Activated CD4-positive, alpha-beta T cell treated with anti-CD3 and anti-CD28 coated beads for 24 hours (primary cell): ENCODE data around the gene RTTN.
"Not testable (repeated sequence)": the region's sequence is repeated elsewhere in the genome, so short reads cannot be mapped to it uniquely, and the experiment has no call there.

ENCODE experiments used
- DNase-seq, 2 donors: peaks; one replicate each; pipeline ENCODE4 v3.0.0-alpha.2; 2020; ENCODE audit warnings: low read depth in 2 of 2

Gene RTTN

DNA sequence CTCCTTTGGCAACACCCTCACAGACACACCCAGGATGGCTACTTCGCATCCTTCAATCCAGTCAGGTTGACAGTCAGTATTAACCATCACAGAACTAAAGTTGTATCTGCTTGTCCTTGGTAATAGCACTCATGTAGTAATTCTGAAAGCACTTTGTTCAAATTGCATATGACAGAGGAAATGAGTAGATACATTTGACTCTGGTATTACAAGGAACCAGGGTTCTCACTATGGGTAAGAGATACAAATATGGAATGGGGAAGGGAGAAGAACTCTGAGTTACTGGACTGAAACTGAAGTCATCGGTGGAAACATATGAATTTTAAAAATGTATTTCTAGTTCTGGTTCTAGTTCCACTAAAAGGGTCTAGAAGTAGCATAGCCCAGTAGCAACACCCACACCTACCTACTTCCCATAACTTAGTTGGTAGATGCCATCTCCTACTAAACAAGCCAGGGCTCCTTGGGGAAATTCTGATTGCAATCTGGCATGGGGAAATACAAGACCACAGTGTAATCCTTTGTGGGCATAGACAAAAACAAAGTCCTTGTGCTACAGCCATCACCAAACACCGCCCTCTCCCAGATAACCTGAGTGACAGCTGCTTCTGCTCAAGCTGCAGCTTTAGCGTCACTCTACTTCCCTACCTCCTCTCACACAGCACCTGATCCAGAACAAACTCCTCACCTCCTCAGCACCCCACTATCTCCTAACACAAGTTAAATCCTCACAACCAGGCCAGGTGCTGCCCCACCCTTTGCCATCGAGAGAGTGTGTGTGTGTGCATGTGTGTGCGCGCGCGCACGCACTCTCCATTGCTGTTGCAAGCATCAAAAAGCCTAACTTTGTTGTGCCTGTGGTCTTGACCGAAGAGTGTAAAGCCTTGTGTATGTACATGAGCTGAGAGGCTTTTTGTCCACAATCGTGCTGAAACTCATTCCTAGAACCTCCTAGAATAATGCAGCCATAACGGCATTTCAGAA, 226.5 kb downstream of the RTTN start:
- DNase-seq: no peak

DNA sequence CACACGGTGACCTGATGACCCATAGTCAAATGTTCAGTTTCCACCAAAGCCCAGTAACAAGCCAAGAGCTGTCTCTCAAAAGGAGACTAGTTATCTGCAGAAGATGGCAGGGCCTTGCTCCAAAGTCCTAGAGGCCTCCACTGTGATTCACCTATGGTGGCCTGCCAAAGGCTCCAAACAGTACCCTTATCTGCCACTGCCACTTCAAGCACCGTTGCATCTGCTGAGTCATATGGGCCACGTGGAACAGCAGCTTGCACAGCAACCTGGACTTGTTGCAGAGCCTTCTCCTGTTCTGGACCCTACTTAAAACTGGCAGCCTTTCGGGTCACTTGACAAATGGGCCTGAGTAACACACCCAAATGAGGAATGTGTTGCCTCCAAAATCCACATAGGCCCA, 230.2 kb downstream of the RTTN start:
- DNase-seq: not testable (repeated sequence)

DNA sequence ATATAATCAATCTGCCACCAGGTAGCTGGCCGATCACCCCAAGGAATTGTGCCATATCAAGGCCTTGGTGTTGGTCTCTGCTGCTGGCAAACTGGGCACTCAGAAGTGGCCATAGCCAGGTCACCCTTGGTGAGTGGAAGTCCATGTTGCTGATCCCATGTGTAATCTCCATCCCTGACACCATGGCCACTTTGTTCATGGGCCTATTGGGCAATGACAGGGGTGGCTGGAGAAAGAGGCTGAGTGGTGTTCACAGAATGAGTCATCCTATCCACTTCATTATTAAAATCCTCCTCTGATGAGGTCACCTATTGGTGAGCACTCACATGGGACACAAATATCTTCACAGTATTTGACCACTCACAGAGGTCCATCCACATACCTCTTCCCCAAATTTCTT, 231.1 kb downstream of the RTTN start:
- no peak for DNase-seq

DNA sequence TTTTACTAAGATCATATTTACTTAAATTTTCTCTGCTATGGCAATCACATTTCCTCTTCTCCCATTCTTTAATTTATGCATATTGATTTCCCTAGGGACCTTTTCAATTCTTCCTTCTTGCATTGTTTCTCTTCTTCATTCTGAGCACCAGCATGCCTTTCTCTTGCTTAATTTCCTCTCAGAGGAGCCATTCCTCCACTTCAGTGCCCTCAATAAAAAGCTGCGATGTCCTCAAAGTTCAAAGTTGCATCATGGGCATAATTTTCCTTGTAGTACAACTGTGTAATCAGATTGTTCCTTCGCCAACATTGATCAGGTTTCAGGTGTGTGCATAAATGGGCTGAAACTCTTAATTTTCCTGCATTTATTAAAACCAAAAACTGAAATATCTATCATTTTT, 236.0 kb downstream of the RTTN start:
- no peak for DNase-seq

DNA sequence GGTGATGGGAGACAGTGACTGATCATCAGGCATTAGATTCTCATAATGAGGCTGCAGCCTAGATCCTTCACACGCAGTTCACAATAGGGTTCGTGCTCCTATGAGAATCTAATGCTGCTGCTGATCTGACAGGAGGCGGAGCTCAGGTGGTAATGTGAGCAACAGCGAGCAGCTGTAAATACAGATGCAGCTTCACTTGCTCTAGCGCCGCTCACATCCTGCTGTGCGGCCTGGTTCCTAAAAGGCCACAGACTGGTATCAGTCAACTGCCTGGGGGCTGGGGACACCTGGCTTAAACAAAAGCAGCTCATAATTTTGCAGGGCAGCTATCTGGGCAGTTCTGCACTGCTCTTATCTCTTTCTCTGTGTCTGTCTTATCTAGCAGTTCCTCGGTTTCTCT, 237.4 kb downstream of the RTTN start:
- no peak for DNase-seq

DNA sequence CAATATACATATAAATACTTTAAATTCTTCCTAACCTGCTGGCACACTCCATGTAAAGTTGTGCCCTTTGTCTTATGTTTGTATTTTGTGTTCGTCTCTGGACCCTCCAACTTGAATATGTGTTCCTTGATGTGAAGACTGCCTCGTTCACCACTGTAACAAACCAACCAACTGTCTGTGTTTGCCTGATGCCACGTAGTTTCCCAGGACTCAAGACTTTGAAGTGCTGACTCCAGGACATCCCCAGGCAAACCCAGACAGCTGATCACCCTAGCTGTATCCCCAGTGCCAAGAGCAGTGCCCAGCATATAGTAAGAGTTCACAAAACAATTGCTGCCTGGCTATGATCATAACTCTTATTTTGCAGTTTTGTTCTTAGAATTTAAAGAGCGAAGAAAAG, 242.3 kb downstream of the RTTN start:
- DNase-seq: no peak

DNA sequence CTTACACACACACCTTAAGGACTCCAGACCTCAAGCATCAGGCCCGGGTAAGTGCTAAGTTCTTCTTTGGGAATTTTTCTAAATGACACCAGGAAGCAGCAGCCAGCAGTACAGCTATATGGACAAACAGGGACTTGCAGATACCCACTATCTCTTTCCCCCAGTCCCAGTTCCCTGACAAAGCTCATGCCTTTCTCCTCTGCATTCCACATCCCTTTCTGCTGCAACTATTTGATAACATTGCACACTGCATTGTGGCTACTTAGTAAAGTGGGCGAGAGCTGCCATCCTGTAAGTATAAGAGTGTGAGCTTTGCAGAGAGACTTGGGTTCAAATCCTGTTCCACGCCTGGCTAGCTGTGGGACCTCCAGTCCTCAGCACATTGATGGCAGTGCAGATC, 243.8 kb downstream of the RTTN start:
- no peak for DNase-seq

DNA sequence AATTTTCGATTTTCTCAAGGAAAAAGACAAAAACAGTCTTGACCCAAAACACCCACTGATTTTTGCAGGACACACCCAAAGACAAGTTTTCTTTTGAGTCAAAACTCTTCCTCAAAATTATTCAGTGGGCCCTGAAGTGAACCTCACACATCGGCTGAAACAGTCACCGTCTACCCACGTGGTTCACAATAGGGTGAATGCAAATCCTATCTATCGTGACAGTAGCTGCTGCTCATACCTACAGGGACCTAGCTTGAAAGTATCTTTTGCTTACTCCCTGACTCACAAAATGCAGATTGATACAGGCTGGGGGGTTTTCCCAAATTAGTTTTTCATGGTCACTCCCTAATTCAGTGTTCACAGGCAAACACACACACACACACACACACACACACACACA, 247.1 kb downstream of the RTTN start:
- peak in 1 of 2 donors; percentile 42 for DNase-seq

DNA sequence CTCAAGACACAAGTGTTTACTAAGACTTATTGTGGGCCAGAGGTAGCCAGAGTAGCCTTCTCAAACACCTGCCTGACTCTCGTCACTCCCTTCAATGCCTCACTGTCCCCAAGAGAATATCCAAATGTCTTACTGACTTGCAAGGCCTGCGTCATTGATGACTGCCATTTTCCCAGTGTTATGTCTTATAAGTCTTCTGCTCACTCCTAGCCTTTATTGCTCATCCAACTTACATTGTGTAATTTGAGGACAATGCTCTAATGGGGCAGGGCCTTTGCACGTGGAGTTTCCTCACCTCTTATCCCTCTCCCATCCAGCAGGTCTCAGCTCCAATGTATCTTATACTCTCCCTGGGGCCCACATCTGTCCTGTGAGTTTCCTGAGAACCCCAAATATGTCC, 247.7 kb downstream of the RTTN start:
- no peak for DNase-seq

DNA sequence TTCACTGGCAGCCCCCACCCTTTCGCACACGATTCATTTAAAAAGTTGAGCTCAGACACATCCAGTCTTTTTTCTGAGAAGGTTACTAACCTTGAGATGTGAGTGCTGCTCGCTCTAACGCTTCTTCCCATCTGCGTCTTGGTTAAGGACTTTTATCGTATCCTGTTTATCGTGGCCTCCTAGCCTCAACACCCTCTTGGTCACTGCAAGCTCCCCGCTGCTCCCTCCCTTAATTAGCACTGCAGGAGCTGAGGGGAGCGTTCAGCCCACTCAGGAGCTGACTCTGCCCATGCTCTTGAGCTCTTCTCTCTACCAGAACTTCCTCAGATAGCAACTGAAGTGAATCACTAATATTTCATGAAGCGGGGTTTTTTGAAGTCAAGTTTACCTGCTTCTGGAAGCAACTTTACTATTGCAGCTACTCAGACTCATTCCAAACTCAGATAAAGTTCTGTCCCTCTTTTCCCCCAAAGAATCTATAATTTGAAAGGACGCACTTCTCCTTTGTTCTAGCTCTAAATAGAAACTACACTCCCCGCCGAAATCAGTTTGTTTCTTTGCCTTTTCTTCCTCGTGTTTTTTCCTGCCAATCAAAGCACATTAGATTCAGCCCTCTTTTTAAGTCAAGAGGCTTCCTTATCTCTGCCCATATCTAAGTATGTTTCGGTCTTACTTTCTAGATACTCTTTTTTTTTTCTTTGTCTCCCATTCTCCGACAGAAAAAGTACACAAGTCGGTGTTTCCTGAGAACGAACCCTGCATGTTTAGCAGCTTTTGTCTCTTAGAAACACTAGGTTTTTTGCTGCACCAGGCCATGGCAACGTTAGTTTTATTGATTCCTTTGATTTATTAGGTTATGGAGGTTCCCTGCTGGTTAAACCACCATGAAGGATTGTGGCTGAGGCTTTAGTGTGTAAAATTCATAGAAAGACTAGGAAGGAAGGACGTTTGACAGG, 248.5 kb downstream of the RTTN start:
- DNase-seq: no peak

DNA sequence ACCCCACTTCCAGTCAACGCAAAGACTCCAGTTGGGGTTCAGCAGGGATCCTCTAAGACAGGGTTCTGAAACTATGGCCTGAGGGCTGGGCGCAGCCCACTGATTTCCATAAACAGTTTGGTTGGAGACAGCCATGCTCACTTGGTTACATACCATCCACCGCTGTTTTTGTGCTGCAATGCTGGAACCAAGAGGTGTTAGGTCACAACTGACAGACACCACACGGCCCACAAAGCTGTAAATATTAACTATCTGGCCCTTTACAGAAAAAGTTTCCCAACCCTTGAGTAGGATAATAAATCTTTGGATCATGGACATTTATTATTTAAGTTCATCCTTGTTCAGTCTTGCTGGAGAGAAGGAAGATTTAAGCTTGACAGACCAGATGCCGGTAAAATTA, 249.4 kb downstream of the RTTN start:
- DNase-seq: no peak

DNA sequence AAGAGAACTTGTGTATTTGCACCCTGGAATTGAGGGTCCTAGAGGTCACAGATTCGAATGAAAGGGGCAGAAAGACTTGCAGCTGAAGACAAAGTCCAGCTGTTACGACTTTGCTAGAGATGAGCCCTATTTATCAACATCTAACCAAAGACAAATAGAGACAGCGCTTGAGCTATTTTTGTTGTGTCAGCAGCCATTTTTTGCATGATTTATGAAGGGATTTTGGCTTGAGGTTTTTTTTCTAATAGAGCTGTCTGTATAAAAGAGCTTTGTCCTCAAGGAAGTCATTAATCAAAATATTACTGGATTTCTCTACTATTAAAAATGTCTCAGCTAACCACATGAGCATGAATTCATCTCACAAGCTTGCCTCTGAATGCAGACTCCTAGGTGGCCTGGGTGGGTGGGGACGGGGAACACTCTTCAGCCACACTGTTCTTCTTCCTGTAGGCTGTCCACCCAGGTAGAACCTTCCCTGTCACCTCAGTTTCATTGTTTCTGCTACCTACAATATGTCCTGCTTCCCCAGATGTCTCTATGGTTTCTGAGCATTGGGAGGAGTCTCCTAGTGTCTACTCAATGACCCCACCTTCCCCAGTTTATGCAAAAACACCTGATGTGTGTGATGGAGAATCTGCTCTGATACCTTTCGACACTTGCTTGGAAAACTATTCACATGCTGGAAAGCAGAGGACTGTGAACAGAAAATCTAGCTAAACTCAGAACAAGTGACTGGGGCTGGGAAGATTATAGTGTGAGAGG, 250.6 kb downstream of the RTTN start:
- no peak for DNase-seq

DNA sequence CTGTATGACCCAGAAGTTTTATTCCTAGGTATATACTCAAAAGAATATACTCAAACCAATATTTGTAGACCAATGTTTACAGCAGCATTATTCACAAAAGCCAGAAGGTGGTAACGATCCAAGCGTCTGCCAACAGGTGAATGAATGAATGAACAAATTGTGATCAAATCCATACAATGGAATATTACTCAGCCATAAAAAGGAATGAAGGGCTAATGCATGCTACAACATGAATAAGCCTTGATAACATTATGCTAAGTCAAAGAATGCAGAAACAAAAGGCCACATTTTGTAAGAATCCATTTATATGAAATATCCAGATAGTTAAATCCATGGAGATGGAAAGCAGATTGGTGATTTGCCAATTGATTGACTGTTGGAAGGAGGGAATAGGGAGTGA, 252.3 kb downstream of the RTTN start:
- no peak for DNase-seq
